D721Med (cell line): ENCODE results near the gene TMEM245.

Experiments
- DNase-seq: peaks from one replicate; pipeline ENCODE4 v3.0.0; 2011; ENCODE audit warnings: low spot score; ENCODE audit not compliant: insufficient read length
- FAIRE-seq: peaks from 2 replicates; lab custom pipeline; 2011; peaks lifted over from hg19 to GRCh38; lab: Jason Lieb, UNC
- TF ChIP-seq, protein P1 (sequence below): IDR thresholded peaks from 2 replicates; pipeline ENCODE4 v1.5.1; 2012; ENCODE audit warnings: mild to moderate bottlenecking, control low read depth; ENCODE audit not compliant: insufficient read depth; ENCODE audit errors: missing control alignments

The TMEM245 gene

DNA sequence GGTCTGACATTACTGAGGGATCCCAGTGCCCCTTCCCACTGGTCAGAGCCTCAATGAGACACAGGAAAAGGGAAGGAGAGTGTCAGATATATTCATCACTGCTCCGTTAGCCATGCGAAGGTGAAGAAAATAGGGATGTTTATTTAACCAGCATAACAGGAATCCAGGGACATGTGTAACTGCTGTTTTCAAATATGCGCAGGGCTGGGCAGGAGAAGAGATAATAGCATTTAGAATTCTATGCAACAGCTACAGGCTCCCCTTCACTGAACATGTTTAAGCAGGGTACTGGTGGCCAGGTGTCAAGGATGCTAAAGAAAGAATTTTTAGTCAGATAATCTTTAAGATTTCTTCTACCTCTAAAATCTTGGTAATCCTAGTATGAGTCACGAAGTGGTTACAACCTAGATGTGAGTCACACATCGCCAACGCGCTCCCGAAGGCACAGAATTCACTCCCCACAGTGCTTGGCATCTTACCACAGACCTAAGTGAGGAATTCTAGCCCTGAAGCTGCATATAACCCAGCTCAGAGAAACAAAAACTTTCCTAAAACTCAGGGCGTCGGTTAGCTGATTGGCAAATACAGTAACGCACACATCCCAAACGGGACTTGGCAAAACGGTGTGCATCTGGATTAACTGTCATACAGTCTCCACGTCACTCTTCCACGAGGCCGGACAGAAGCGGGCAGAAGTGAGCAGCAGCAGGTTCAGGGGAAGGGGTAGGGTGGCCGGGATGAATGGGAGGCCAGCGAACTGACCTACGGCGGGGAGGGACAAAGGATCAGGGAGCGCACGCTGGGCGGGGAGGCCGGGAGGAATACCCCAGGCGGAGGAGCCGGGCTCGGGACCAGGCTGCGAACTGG lies 107.5 kb downstream of the TMEM245 start:
- DNase-seq (no peak), FAIRE-seq (no peak)
- TF ChIP-seq, protein P1, sequence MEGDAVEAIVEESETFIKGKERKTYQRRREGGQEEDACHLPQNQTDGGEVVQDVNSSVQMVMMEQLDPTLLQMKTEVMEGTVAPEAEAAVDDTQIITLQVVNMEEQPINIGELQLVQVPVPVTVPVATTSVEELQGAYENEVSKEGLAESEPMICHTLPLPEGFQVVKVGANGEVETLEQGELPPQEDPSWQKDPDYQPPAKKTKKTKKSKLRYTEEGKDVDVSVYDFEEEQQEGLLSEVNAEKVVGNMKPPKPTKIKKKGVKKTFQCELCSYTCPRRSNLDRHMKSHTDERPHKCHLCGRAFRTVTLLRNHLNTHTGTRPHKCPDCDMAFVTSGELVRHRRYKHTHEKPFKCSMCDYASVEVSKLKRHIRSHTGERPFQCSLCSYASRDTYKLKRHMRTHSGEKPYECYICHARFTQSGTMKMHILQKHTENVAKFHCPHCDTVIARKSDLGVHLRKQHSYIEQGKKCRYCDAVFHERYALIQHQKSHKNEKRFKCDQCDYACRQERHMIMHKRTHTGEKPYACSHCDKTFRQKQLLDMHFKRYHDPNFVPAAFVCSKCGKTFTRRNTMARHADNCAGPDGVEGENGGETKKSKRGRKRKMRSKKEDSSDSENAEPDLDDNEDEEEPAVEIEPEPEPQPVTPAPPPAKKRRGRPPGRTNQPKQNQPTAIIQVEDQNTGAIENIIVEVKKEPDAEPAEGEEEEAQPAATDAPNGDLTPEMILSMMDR = no peak

DNA sequence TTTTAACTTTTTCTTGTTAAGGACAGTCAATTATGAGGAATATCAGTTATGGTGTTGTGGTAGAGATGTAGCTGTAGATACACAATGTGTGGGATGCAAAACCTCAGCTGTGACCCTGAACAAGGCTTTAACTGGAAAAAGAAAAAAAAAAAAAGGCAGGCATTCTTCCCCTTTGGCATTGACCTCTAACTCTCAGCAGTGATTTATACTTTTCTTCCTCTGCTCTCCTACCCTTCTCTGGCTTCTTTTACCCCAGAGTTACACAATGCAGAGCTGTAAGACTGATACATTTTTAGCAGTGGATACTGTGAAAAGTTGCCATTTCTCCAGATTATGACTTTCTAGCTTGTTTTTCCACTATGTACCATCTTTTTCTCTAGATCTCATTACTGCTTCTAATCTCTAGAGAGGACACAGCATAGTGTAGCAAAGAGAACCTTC lies 108.5 kb downstream of the TMEM245 start:
- DNase-seq (no peak), FAIRE-seq (no peak)
- TF ChIP-seq, protein P1 = no peak

DNA sequence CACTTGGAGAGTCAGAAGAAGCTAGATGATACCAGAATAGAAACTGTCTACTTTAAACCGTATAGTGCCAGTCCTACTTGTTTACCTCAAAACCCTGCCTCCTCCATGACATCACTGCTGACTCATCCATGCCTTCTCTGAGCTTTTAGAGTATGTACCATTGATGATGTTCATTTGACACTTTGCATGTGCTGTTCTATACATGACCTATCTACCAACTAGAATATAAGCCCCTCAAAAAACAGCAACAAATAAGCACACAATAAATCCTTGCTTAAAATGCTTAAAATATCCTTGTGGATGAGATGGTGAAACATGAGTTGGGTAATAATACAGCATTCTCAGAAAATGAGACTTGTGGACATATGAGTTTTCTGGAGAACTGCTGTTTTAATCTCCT lies 109.0 kb downstream of the TMEM245 start:
- DNase-seq (no peak), FAIRE-seq (no peak)
- TF ChIP-seq, protein P1 = no peak

DNA sequence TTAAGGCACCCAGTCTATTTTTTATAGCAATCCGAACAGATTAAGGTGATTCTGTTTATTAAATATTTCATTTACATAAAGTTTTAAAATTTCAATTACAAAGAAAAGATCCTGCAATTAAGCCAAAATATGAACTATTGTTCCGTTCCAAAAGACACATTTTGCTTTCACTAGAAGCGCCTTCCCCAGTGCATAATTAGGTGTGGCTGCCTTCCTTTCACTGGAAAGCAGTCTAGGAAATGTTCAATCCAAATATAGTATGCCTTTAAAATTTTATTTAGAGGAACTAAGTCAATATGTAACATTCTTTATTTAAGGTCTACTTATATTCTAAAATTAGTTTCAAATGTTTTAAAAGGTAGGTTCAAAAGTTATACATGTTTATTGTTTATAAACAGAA lies 114.1 kb downstream of the TMEM245 start:
- TF ChIP-seq, protein P1 = no peak
- FAIRE-seq (no peak), DNase-seq (no peak)

DNA sequence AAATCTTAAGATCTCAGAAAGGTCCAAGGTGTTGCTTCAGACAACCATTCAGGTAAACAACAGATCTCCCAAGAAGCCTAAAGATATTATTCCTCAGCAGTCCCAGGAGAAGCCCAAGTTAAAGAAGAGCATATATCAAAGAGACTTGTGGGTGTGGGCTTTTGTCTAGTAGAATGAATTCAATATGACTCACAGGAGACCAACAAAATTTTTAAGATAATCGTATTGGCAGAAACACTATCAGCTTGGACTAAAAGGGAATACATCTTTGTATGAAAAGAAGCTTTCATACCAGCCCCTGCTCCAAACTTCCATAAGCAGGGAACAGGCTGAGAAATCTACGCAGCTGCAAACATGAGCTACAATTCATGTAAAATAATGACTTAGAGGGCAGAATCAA lies 116.6 kb downstream of the TMEM245 start:
- TF ChIP-seq, protein P1 = no peak
- no peak for FAIRE-seq
- no peak for DNase-seq

DNA sequence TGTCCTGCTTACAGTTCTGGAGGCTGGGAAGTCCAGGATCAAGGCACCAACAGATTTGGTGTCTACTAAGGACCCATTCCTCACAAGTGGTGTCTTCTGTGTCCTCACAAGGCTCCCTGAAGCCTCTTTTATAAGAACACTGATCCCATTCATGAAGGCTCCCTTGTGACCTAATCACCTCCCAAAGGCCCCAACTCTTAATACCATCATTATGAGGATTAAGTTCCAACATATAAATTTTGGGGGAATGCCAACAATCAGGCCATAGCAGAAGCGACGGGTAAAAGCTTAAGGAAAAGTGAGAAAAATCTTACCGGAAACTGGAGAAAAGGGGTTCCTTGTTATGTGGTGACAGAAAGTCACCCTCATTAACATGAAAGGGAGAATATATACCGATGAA lies 117.6 kb downstream of the TMEM245 start:
- no peak for DNase-seq
- TF ChIP-seq, protein P1 = no peak
- no peak for FAIRE-seq

DNA sequence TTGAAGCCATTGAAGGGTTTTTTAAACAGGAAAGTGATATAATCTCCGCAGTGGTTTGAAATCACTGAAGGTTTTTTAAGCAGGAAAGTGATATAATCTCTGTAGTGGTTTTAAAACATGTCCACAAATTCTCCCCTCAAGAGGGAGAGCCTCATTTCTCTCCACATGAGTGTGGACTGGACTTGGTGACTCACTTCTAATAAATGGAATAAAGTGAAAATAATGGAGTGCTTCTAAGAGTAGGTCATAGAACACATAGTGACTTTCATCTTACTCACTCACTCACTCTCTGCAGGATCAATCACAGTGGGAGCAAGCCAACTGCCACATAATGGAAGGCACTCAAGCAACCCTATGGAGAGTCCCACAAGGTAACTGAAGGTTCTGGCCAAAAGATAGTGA lies 118.5 kb downstream of the TMEM245 start:
- DNase-seq (no peak), FAIRE-seq (no peak)
- TF ChIP-seq, protein P1 = no peak
